ENCODE data around the gene ZNF219. TPM values are rescaled to one million over a fixed set of nuclear protein-coding genes. Genes with fewer than 3 reads are reported as not detected.

ZNF219 gene
- total RNA-seq, 1 experiment from 2014 or later, result 6.0 TPM

- Histone ChIP-seq H3K9ac (ENCODE audit: low read length) (no peak overlapping the region), H4K20me1 (ENCODE audit: low read length) (no peaks in the 10 kb centered on the region), H3K9me3 (ENCODE audit: low read length) (no peaks in the 10 kb centered on the region), H3K9me2 (replicated peaks; ENCODE audit: low read length) (no peaks in the 10 kb centered on the region), H3K4me1 (ENCODE audit: insufficient read depth, low read length) (0 out of 2 replicates have a peak, but pooled peaks cover 4% of the 10 kb centered on the region), H3K27ac (ENCODE audit: low read length) (no peak overlapping the region), H3K4me3 (ENCODE audit: low read length) (no peak overlapping the region), H3F3A (ENCODE audit: low read length, unreplicated experiment) (no peaks in the 10 kb centered on the region), H3K27me3 (ENCODE audit: low read length) (peaks cover 31% of the 10 kb centered on the region), H3K79me2 (ENCODE audit: low read length) (no peaks in the 10 kb centered on the region), H3K36me3 (ENCODE audit: low read depth, low read length) (no peaks in the 10 kb centered on the region), H2AFZ (ENCODE audit: low read length) (no peak overlapping the region), H3K4me2 (ENCODE audit: low read length) (no peak overlapping the region)
- POLR2A ChIA-PET (ENCODE audit: unreplicated experiment), result no interaction called here
- DNase-seq (peak; percentile 35), ATAC-seq (peak; percentile 60)
- no TSS peak for BruUV-seq (replicated peaks)
- CTCF ChIA-PET, result no interaction called here
- TF ChIP-seq EZH2 (IDR thresholded peaks at IDR 0.05; ENCODE audit: low read length, unreplicated experiment) (no peak), EZH2phosphoT487 (IDR thresholded peaks at IDR 0.05; ENCODE audit: borderline replicate concordance, low read length) (no peak), CTCF (conservative IDR thresholded peaks at IDR 0.05; ENCODE audit: low read depth, low read length) (no peak)
- intact Hi-C loops (cut with micrococcal nuclease), result no loop called here
Observed at GRCh38 chr14:21121122-21121521, 22.7 kb upstream of the ZNF219 start.

- DNase-seq, result no peak
- POLR2A ChIA-PET (ENCODE audit: unreplicated experiment), result no interaction called here
- Histone ChIP-seq H3K9me2 (replicated peaks; ENCODE audit: low read length) (no peaks in the 10 kb centered on the region), H3K9ac (ENCODE audit: low read length) (no peak overlapping the region), H3K4me1 (ENCODE audit: insufficient read depth, low read length) (0 out of 2 replicates have a peak, but pooled peaks cover 4% of the 10 kb centered on the region), H4K20me1 (ENCODE audit: low read length) (no peaks in the 10 kb centered on the region), H3K9me3 (ENCODE audit: low read length) (no peaks in the 10 kb centered on the region), H3K79me2 (ENCODE audit: low read length) (no peaks in the 10 kb centered on the region), H3K27me3 (ENCODE audit: low read length) (peaks cover 26% of the 10 kb centered on the region), H3F3A (ENCODE audit: low read length, unreplicated experiment) (no peaks in the 10 kb centered on the region), H3K4me3 (ENCODE audit: low read length) (no peak overlapping the region), H3K4me2 (ENCODE audit: low read length) (no peak overlapping the region), H3K36me3 (ENCODE audit: low read depth, low read length) (no peaks in the 10 kb centered on the region), H3K27ac (ENCODE audit: low read length) (no peak overlapping the region), H2AFZ (ENCODE audit: low read length) (no peak overlapping the region)
- no TSS peak for BruUV-seq (replicated peaks)
- ATAC-seq, result no peak
- CTCF ChIA-PET, result no interaction called here
- intact Hi-C loops (cut with micrococcal nuclease), result no loop called here
- TF ChIP-seq EZH2phosphoT487 (IDR thresholded peaks at IDR 0.05; ENCODE audit: borderline replicate concordance, low read length), result no peak
- TF ChIP-seq EZH2 (IDR thresholded peaks at IDR 0.05; ENCODE audit: low read length, unreplicated experiment), result no peak
- TF ChIP-seq CTCF (conservative IDR thresholded peaks at IDR 0.05; ENCODE audit: low read depth, low read length), result no peak
Observed at GRCh38 chr14:21120686-21121085, 22.2 kb upstream of the ZNF219 start.

DNA sequence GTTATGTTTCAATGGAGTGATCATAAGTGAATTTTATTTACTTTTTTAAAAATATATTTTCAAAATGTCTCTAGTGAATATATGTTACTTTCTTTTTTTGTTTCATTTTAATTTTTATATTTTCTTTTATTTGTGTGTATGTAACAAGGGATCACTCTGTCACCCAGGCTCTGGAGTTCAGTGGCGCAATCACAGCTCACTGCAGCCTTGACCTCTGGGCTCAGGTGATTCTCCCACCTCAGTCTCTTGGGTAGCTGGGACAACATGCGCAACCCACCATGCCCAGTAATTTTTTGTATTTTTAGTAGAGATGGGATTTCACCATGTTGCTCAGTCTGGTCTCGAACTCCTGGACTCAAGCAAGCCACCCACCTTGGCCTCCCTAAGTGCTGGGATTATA, 20.5 kb upstream of the ZNF219 start:
- no TSS peak for BruUV-seq (replicated peaks)
- Histone ChIP-seq H3K79me2 (ENCODE audit: low read length) (no peaks in the 10 kb centered on the region), H3K9me2 (replicated peaks; ENCODE audit: low read length) (no peaks in the 10 kb centered on the region), H3F3A (ENCODE audit: low read length, unreplicated experiment) (no peaks in the 10 kb centered on the region), H3K9me3 (ENCODE audit: low read length) (no peaks in the 10 kb centered on the region), H3K36me3 (ENCODE audit: low read depth, low read length) (no peaks in the 10 kb centered on the region), H3K9ac (ENCODE audit: low read length) (no peak overlapping the region), H3K4me1 (ENCODE audit: insufficient read depth, low read length) (0 out of 2 replicates have a peak, but pooled peaks cover 4% of the 10 kb centered on the region), H3K27ac (ENCODE audit: low read length) (no peak overlapping the region), H3K27me3 (ENCODE audit: low read length) (peaks cover 21% of the 10 kb centered on the region), H4K20me1 (ENCODE audit: low read length) (no peaks in the 10 kb centered on the region), H3K4me2 (ENCODE audit: low read length) (no peak overlapping the region), H3K4me3 (ENCODE audit: low read length) (no peak overlapping the region), H2AFZ (ENCODE audit: low read length) (no peak overlapping the region)
- ChIA-PET POLR2A (ENCODE audit: unreplicated experiment) (no interaction called here), CTCF (no interaction called here)
- DNase-seq, result no peak
- no peak for ATAC-seq
- TF ChIP-seq CTCF (conservative IDR thresholded peaks at IDR 0.05; ENCODE audit: low read depth, low read length) (no peak), EZH2phosphoT487 (IDR thresholded peaks at IDR 0.05; ENCODE audit: borderline replicate concordance, low read length) (no peak)
- intact Hi-C loops (cut with micrococcal nuclease), result no loop called here
